NCI-H1694 treated with DMSO at 0.1 percent for 48 hours (cell line): ENCODE measurements around the gene PLEKHA4.
"Not testable (repeated sequence)": the region's sequence is repeated elsewhere in the genome, so short reads cannot be mapped to it uniquely, and the experiment has no call there.

Experiments
- DNase-seq: peaks from one replicate; lab custom pipeline; 2025; lab: John Stamatoyannopoulos, UW

Gene PLEKHA4

DNA sequence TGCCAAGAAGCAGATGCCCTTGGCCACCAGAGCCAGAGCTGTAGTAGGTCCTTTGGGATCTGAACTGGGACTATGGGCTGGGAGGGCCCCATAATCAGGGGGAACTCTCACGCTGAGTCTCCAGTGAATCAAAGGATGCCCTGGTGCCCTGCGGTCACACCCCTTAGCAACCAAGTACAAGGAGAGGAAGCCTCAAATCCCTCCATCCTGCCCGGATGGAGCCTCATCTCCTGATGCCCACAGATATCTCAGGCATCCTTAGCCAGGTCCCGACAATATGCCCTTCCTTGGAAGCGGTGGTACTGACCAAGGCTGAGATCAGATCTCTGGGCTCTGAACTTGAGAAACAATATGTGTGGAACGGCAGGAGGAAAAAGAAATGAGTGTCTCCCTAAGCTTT lies 1.7 kb downstream of the PLEKHA4 start:
- DNase-seq: no peak

- no peak for DNase-seq
Measured at GRCh38 chr19:48862827-48863226, 5.6 kb downstream of the PLEKHA4 start.

DNA sequence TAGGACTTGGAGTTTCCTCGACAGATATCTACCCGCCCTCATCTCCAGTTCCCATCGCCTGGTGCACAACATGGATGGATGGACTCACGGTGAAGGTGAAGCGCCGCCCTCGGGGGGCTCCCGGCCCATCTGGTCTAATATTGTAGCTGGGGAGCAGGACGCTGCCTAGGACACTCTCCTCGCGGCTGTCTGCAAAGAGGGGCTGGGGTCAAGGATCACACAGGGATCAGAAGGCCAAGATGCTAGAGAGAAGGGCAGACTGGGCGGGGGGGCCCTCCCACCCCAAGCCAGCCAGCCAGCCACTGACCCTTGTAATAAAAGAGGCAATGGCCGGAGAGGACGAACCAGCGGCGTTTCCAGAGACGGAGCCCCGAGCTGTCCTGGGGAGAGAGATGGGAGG lies 7.1 kb downstream of the PLEKHA4 start:
- DNase-seq: no peak

DNA sequence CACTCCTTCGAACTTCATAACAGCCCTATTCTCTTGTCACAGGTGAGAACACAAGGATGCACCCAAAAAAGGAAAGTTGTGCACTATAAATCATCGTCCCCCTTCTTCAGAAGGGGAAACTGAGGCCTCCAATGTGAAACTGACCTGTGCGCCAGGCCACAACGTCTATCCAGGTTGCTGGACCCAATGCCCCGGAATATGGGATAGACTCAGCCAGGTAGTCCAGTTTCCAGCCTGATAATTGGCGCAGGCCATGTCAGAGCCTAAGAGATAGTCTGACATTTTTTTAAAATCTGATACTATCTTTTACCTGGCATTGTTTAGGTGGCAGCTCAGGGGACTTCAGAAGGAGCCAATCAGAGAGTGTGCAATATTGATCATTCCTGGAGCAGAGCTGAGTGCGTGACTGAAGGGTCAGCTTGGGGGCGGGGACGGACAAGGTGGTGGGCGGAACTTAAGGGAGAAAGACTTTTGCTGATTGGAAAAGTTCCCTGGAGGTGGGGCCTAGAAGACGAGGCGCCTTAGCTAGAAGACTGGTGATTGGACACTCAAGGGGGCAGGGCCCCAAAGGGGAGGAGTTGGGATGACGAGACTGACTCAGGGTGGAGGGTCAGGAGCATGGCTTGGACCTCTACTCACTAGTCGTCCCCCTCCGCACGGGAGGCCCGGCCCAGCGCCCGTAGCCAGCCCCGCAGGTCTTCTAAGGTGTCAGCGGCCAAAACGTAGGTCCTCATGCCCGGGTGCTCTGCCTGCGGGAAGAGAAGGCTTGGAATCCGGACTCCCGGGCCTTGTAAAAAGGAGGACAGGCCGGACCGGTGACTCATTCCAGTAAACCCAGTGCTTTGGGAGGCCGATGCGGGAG lies 8.5 kb downstream of the PLEKHA4 start:
- no peak for DNase-seq

DNA sequence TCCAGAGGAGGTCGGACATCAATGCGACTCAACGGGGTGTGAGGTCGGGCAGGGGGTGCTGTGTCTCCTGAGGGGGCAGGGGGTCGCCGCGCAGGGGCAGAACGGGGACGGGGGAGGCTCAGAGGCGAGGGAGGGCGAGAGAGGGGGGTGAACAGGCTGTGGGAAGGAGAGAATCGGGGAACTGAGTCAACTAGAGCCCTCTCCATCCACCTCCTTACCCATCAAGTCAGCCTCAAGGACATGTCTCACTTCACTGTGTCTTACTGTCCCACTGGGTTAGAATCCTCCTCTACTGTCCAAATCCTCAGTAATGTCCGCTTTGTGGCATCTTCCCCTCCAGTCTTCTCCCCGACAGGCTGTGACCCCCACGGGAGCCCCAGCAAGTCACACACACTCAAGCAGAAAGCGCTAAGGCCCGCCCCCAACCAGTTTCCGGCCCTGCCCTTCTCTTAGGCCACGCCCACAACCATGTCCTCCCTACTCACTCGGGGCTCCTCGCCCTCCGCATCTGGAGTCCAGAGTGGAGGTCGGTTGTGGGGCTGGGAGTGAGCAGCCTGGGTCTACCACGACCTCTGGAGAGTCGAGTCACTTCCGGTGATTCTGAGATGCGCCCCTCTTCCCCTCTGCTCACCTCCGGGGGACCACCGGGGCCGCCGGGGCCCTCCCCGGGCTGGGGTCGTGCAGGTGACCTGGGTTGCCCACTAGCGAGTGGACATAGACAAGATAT lies 9.3 kb downstream of the PLEKHA4 start:
- no peak for DNase-seq

- DNase-seq: no peak
Measured at GRCh38 chr19:48856921-48857320, 11.5 kb downstream of the PLEKHA4 start.

GRCh38 chr19:48854103-48854502 lies 14.3 kb downstream of the PLEKHA4 start:
- DNase-seq: no peak

DNA sequence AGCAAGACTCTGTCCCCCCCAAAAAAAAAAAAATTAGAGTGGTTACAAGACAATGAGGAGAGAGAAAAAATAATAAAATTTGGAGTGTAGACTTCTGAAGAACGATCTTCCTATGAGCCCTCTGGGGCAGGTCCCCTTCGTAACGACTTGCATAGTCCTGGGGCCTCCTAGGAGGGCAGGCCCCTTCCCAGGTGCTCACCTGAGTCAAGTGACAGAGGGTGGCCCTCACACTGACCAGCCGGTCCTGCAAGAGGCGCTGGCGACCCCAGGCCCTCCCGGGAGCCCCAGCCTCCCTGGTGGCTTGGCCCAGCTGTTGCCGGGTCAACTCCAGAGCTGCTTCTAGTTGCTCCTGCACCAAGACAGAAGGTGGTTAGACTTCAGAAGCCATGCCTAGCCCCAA lies 14.9 kb downstream of the PLEKHA4 start:
- no peak for DNase-seq

DNA sequence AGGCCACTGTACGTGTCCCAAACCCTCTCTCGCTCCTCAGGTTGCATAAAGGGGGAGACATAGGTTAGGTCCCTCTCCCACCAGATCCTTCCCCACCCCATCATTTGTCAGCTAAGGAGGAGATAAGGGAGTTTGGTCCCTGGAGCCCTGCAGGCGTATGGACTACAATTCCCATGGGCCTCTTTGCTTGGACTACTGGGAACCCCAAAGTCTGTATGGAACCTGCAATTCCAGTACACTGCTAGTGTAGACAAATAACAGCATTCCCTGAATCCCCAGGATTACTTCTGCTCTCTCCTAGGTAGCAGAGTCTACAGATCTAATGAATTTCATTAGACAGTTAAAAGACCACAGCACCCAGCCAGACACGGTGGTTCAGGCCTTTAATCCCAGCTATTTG lies 16.1 kb downstream of the PLEKHA4 start:
- DNase-seq: no peak

- DNase-seq: not testable (repeated sequence)
Measured at GRCh38 chr19:48846659-48847058, 21.8 kb downstream of the PLEKHA4 start.

DNA sequence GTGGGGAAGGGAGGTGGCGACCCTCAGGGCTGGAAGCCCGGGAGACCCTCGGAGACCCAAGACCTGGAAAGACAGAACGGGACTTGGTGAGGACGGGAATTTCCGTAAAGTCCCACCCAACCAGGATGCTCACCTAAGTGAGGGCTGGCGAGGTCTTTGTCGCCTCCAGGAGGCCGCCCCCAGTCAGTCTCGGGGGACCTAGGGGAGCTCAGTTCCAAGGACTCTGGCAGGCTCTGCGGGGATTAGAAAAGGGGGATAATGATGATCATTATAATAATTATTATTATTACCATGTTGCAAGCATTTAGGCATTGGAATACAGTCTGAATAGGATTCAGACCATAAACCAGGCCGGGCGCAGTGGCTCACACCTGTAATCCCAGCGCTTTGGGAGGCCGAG lies 23.0 kb downstream of the PLEKHA4 start:
- DNase-seq: no peak

- no peak for DNase-seq
Measured at GRCh38 chr19:48844472-48844871, 23.9 kb downstream of the PLEKHA4 start.

DNA sequence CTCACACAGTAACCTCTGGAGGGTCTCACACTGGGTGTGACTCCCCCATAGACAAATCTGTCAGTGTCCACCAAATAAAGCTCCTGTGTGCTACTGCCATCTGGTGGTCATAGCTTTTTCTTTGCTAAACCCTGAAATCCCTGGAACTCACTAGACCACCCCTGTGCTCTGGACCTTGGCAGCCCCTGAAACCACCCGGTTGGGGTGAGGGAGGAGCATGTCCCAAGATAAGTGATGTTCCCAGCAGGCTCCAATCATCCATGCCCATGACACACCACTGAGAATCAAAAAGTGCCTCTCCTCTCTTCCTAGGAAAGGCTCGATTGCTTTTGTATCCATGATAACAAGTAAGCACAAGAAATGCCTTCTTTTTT lies 25.6 kb downstream of the PLEKHA4 start:
- DNase-seq: peak; percentile 73

DNA sequence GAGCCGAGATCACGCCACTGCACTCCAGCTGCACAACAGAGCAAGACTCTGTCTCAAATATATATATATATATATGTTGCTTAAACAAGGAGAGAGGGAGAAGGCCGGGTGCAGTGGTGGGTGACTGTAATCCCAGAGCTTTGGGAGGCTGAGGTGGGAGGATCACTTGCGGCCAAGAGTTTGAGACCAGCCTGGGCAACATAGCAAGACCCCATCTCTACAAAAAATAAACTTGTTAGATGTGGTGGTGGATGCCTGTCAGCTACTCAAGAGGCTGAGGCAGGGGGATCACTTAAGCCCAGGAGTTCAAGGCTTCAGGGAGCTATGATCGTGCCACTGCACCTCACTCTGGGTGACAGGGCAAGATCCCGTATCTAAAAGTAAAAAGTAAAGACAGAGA lies 26.8 kb downstream of the PLEKHA4 start:
- no peak for DNase-seq

GRCh38 chr19:48841047-48841446 lies 27.4 kb downstream of the PLEKHA4 start:
- no peak for DNase-seq

DNA sequence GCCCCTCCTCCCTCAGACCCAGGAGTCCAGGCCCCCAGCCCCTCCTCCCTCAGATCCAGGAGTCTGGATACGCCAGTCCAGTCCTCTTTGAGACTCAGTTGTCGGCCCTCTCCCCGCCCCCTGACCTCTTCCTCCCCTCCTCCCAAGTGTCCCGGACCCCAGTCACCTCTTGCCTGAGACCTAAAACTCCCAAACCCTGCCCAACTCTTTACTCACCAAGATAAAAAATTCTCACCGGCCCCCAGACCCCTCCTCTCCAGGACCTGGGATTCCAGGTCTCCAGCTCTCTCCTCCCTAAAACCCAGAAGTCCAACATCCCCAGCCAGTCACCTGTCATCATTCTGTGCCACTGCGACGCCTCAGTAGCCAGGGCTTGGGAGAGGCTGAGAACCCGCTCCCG lies 30.7 kb downstream of the PLEKHA4 start:
- no peak for DNase-seq

DNA sequence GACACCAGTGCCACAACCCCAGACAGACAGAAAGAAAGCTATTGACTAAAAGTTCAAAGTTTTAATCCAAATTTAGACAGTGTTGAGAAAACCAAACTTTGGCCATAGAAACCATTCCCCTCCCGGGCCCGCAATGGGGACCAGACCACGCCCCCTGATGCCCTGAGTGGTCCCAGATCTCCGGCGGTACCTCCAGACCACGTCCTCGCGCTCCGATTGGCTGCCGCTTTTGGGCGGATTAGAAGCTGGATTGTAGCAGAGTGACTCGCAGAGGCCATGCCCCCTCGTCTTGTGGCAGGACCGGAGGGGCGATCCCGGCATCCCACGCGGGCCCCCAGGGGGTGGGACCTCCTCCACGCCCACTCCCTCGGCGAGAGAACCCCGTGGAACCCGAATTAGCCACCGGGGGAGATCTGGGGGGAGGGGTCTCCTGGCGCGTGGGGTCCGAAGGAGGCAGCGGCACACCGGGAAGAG lies 31.3 kb downstream of the PLEKHA4 start:
- DNase-seq: peak; percentile 95

GRCh38 chr19:48836089-48837017 lies 32.1 kb downstream of the PLEKHA4 start, which contains the start of gene HSD17B14:
Gene HSD17B14, minus strand, starts transcription at chr19:48836491. Its CDS starts 80 bp downstream, at chr19:48836411.
- no peak for DNase-seq

DNA sequence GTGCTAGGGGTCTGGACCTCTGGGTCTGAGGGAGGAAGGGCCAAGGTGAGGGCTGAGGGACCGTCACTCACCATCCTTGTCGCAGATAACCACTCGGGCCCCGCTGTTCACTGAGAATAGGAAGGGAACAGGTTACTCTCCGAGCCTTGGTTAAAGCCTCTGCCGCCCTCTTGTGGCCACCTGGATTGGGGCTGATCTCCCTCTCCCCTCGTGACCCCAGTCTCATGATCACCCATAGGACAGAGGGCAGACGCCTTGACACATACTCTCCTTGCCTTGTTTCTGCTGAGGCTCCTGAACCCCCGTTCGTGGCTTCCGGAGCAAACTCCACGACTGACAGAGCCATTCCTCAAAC lies 32.7 kb downstream of the PLEKHA4 start:
- DNase-seq: peak; percentile 89

DNA sequence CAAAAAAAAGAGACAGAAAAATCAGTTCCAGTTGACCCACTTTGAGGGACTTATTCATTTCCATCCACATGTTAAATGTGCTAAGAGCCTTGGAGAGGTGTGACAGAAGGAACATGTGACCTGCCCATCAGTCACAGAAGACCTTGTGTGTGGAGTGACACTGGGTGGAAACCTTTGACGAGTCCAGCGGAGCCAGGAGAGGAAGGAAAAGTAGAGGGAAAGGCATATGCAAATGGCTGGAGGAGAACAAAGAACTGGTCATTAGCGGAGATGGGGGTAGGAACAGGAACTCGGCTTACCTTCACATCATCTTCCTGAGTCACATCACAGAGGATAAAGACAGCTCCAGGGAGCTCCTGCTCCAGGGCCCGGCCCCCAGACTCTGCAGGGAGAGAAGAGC lies 34.4 kb downstream of the PLEKHA4 start:
- no peak for DNase-seq

GRCh38 chr19:48833049-48833448 lies 35.4 kb downstream of the PLEKHA4 start:
- no peak for DNase-seq

- DNase-seq: no peak
Measured at GRCh38 chr19:48830965-48831364, 37.5 kb downstream of the PLEKHA4 start.
